Smooth muscle cell (in vitro differentiated cells): ENCODE results near the gene FBXL13. TPM values are rescaled to one million over a fixed set of nuclear protein-coding genes. Genes with fewer than 3 reads are reported as not detected.
"Not testable (repeated sequence)": the region's sequence is repeated elsewhere in the genome, so short reads cannot be mapped to it uniquely, and the experiment has no call there.

Source experiments
- DNase-seq: peaks from one replicate; lab custom pipeline; 2025; ENCODE audit not compliant: unreplicated experiment; lab: John Stamatoyannopoulos, UW
- H2AFZ ChIP-seq: fragments of 200-600 bp; sonication (generic); 2 replicates; pipeline ENCODE4 v1.6.0; 2016; ENCODE audit warnings: antibody characterized with exemption, low read depth, mild to moderate bottlenecking
- H3F3A ChIP-seq: fragments of 200-600 bp; sonication (generic); 2 replicates; pipeline ENCODE4 v1.6.0; 2017; ENCODE audit warnings: antibody characterized with exemption, low read depth
- H3K27ac ChIP-seq: fragments of 200-600 bp; sonication (generic); 2 replicates; pipeline ENCODE4 v1.5.1; 2016; ENCODE audit warnings: low read depth, mild to moderate bottlenecking
- H3K27me3 ChIP-seq: fragments of 200-600 bp; sonication (generic); 2 replicates; pipeline ENCODE4 v1.6.1; 2016; ENCODE audit warnings: low read depth, mild to moderate bottlenecking
- H3K36me3 ChIP-seq: fragments of 200-600 bp; sonication (generic); 2 replicates; pipeline ENCODE4 v1.5.1; 2016; ENCODE audit warnings: low read depth
- H3K4me1 ChIP-seq: fragments of 200-600 bp; sonication (generic); 2 replicates; pipeline ENCODE4 v1.5.1; 2016; ENCODE audit warnings: low read depth
- H3K4me2 ChIP-seq: fragments of 200-600 bp; sonication (generic); 2 replicates; pipeline ENCODE4 v1.6.0; 2016; ENCODE audit warnings: mild to moderate bottlenecking
- H3K4me3 ChIP-seq: fragments of 200-600 bp; sonication (generic); 2 replicates; pipeline ENCODE4 v1.5.1; 2016; ENCODE audit warnings: mild to moderate bottlenecking
- H3K79me2 ChIP-seq: fragments of 200-600 bp; sonication (generic); 2 replicates; pipeline ENCODE4 v1.6.0; 2016; ENCODE audit warnings: low read depth, mild to moderate bottlenecking
- H3K9ac ChIP-seq: fragments of 200-600 bp; sonication (generic); 2 replicates; pipeline ENCODE4 v1.6.0; 2016; ENCODE audit warnings: low read depth
- H3K9me3 ChIP-seq: fragments of 200-600 bp; sonication (generic); replicated peaks from 2 replicates; pipeline ENCODE4 v1.5.1; 2016; ENCODE audit warnings: low read depth
- H4K20me1 ChIP-seq: fragments of 200-600 bp; sonication (generic); 2 replicates; pipeline ENCODE4 v1.6.0; 2016; ENCODE audit warnings: low read depth
- WGBS: methylation state at CpG from one replicate; pipeline ENCODE4 v1.1.7; 2016; ENCODE audit warnings: low lambda C conversion rate; 5-methylcytosine and 5-hydroxymethylcytosine counted together
- polyA plus RNA-seq: library from polyadenylated mRNA; unstranded; fragments of >200 nt; fragmentation: Nextera tagmentation; extraction: Ambion mirVana; gene quantifications from 2 replicates; pipeline ENCODE4 v1.2.1, GENCODE V29; 2016
- small RNA-seq: library from RNA; depleted of rRNA; stranded (forward); fragments of <200 nt; gene quantifications from one replicate; pipeline ENCODE3, GENCODE V24; 2014
- total RNA-seq: library from RNA; depleted of rRNA; stranded (reverse); fragments of >200 nt; gene quantifications from 2 replicates; pipeline ENCODE4 v1.2.3, GENCODE V29; 2014

Gene FBXL13
- total and polyA plus RNA-seq, 2 experiments from 2014 or later = 2.6 to 12.1 TPM

GRCh38 chr7:102778663-102779062 is 295.9 kb downstream of the FBXL13 start:
- H3K9me3 ChIP-seq, H4K20me1 ChIP-seq, H3K4me1 ChIP-seq, H3K27me3 ChIP-seq, H3K4me3 ChIP-seq, H3K79me2 ChIP-seq, H2AFZ ChIP-seq, H3F3A ChIP-seq, DNase-seq, H3K27ac ChIP-seq, H3K36me3 ChIP-seq, H3K9ac ChIP-seq, H3K4me2 ChIP-seq: not testable (repeated sequence)
- 75% methylated on average over 3 of the region's 3 CpGs for WGBS

GRCh38 chr7:102776217-102776616 is 298.4 kb downstream of the FBXL13 start:
- not testable (repeated sequence) for H4K20me1 ChIP-seq, H3K9me3 ChIP-seq, H2AFZ ChIP-seq, H3K4me1 ChIP-seq, H3K27ac ChIP-seq, H3K9ac ChIP-seq, H3K79me2 ChIP-seq, H3K4me3 ChIP-seq, H3F3A ChIP-seq, H3K27me3 ChIP-seq, H3K4me2 ChIP-seq, DNase-seq, H3K36me3 ChIP-seq

DNA sequence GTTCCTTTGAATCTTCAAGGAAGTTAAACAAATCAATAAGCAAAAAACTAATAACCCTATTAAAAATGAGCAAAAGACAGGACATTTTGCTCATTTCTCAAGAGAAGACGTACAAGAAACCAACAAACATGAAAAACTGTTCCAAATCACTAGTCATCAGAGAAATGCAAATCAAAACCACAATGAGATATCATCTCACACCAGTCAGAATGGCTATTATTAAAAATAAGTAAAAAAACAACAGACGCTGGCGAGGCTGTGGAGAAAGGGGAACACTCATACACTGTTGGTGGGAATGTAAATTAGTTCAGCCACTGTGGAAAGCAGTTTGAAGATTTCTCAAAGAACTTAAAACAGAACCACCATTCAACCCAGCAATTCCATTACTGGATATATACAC is 304.1 kb downstream of the FBXL13 start:
- H3K27me3 ChIP-seq, H3K27ac ChIP-seq, H3K4me1 ChIP-seq, H3F3A ChIP-seq, DNase-seq, H3K9ac ChIP-seq, H2AFZ ChIP-seq, H3K9me3 ChIP-seq, H3K4me2 ChIP-seq, H3K79me2 ChIP-seq, H3K36me3 ChIP-seq, H3K4me3 ChIP-seq, H4K20me1 ChIP-seq: not testable (repeated sequence)
- WGBS = 98% methylated on average over 3 of the region's 3 CpGs

GRCh38 chr7:102769657-102770192 is 304.9 kb downstream of the FBXL13 start:
- not testable (repeated sequence) for H3K4me2 ChIP-seq, H3K4me1 ChIP-seq, H3K79me2 ChIP-seq, H3K36me3 ChIP-seq, H2AFZ ChIP-seq, H3F3A ChIP-seq, H3K9me3 ChIP-seq, H3K4me3 ChIP-seq, H3K9ac ChIP-seq, H3K27ac ChIP-seq, H3K27me3 ChIP-seq, H4K20me1 ChIP-seq, DNase-seq
- 92% methylated on average over 1 of the region's 3 CpGs for WGBS

GRCh38 chr7:102763295-102763905 is 311.2 kb downstream of the FBXL13 start:
- DNase-seq, H3K79me2 ChIP-seq, H2AFZ ChIP-seq, H3K9ac ChIP-seq, H3K27ac ChIP-seq, H3K36me3 ChIP-seq, H3K4me1 ChIP-seq, H3K9me3 ChIP-seq, H4K20me1 ChIP-seq, H3K4me2 ChIP-seq, H3K4me3 ChIP-seq, H3K27me3 ChIP-seq, H3F3A ChIP-seq: not testable (repeated sequence)
- 88% methylated on average over 6 of the region's 6 CpGs for whole genome bisulfite sequencing

Small RNAs within 50 kb of the gene (small RNA-seq; reads per million reads assigned to genes)
- not detected for gene RNU6-1136P

Other genes with a start within 250 kb of the FBXL13 start
- gene LRRC17, start 161.8 kb downstream of the FBXL13 start, total RNA-seq = 14.7 and 23.0 TPM in 2 replicates
- 5.5 and 6.2 TPM in 2 replicates for gene LRRC17, start 161.8 kb downstream of the FBXL13 start, polyA plus RNA-seq
- 28.9 and 31.5 TPM in 2 replicates for gene ARMC10, start 344 bp upstream of the FBXL13 start, total RNA-seq
- 25.6 and 27.0 TPM in 2 replicates for gene ARMC10, start 344 bp upstream of the FBXL13 start, polyA plus RNA-seq
- gene NAPEPLD, start 74.3 kb upstream of the FBXL13 start, total RNA-seq = 5.6 and 6.2 TPM in 2 replicates
- gene NAPEPLD, start 74.3 kb upstream of the FBXL13 start, polyA plus RNA-seq = 4.1 and 5.2 TPM in 2 replicates
- gene PMPCB, start 222.6 kb upstream of the FBXL13 start, total RNA-seq = 53.2 and 60.2 TPM in 2 replicates
- 42.9 and 46.1 TPM in 2 replicates for gene PMPCB, start 222.6 kb upstream of the FBXL13 start, polyA plus RNA-seq